Subcutaneous adipose tissue (tissue), 4 donors: ENCODE data around the gene SH2D5. TPM values are rescaled to one million over a fixed set of nuclear protein-coding genes. Genes with fewer than 3 reads are reported as not detected.

ENCODE experiments used
- CTCF ChIP-seq: fragments of 450-650 bp; IDR thresholded peaks from one replicate; pipeline ENCODE4 v1.5.1; 2016; ENCODE audit warnings: low read depth, mild to moderate bottlenecking, control low read depth, antibody characterized with exemption, moderate library complexity
- total RNA-seq, 4 donors: library from RNA; depleted of rRNA; stranded (reverse); fragments of >200 nt; gene quantifications; one replicate each; pipeline ENCODE4 v1.1.0, GENCODE V29; 2016

The SH2D5 gene
- total RNA-seq, 4 donors from 2014 or later, result not detected

- TF ChIP-seq CTCF, result no peak
These were observed 16.3 kb downstream of the SH2D5 start for GRCh38 chr1:20716232-20716631.

- TF ChIP-seq CTCF, result no peak
These were observed 17.1 kb downstream of the SH2D5 start for GRCh38 chr1:20715406-20715805.

- TF ChIP-seq CTCF, result no peak
These were observed 19.1 kb downstream of the SH2D5 start for GRCh38 chr1:20713440-20713839.

- no peak for TF ChIP-seq CTCF
These were observed 20.3 kb downstream of the SH2D5 start for GRCh38 chr1:20712215-20712577.

- no peak for TF ChIP-seq CTCF
These were observed 21.0 kb downstream of the SH2D5 start for GRCh38 chr1:20711285-20712214.

GRCh38 chr1:20710469-20711284 is 21.8 kb downstream of the SH2D5 start:
- TF ChIP-seq CTCF, result no peak

GRCh38 chr1:20709868-20710267 is 22.6 kb downstream of the SH2D5 start:
- TF ChIP-seq CTCF, result no peak
